H9 (cell line): ENCODE measurements around the gene PRR12. TPM values are rescaled to one million over a fixed set of nuclear protein-coding genes. Genes with fewer than 3 reads are reported as not detected.

Experiments
- DNase-seq: peaks from one replicate; pipeline ENCODE4 v3.0.0-alpha.2; 2017
- H2AFZ ChIP-seq: one replicate; pipeline ENCODE4 v1.6.1; 2013; ENCODE audit warnings: mild to moderate bottlenecking, low read length, control low read depth, moderate library complexity
- H2AK5ac ChIP-seq: 2 replicates; pipeline ENCODE4 v1.6.1; 2013; ENCODE audit warnings: low read length, control low read depth, mixed read lengths; ENCODE audit not compliant: insufficient read length
- H2BK120ac ChIP-seq: one replicate; pipeline ENCODE4 v1.6.1; 2013; ENCODE audit warnings: low read depth, mild to moderate bottlenecking, low read length, control low read depth, inconsistent platforms; ENCODE audit not compliant: poor library complexity, severe bottlenecking
- H2BK12ac ChIP-seq: 2 replicates; pipeline ENCODE4 v1.6.1; 2013; ENCODE audit warnings: low read length, control low read depth, mixed read lengths, low read depth; ENCODE audit not compliant: insufficient read length
- H2BK15ac ChIP-seq: 2 replicates; pipeline ENCODE4 v1.6.1; 2013; ENCODE audit warnings: low read depth, low read length, control low read depth
- H2BK20ac ChIP-seq: one replicate; pipeline ENCODE4 v1.6.1; 2013; ENCODE audit warnings: low read depth, mild to moderate bottlenecking, low read length, control low read depth, inconsistent platforms; ENCODE audit not compliant: poor library complexity, severe bottlenecking
- H2BK5ac ChIP-seq: 2 replicates; pipeline ENCODE4 v1.6.1; 2013; ENCODE audit warnings: low read length, control low read depth, mixed read lengths; ENCODE audit not compliant: insufficient read length
- H3K14ac ChIP-seq: 2 replicates; pipeline ENCODE4 v1.6.1; 2013; ENCODE audit warnings: low read length, control low read depth; ENCODE audit not compliant: insufficient read depth
- H3K18ac ChIP-seq: 2 replicates; pipeline ENCODE4 v1.6.1; 2013; ENCODE audit warnings: low read depth, mild to moderate bottlenecking, mixed read lengths, low read length, control low read depth; ENCODE audit not compliant: insufficient read length
- H3K23ac ChIP-seq: 2 replicates; pipeline ENCODE4 v1.6.1; 2013; ENCODE audit warnings: low read length, control low read depth, mixed read lengths, low read depth; ENCODE audit not compliant: insufficient read length
- H3K23me2 ChIP-seq: 2 replicates; pipeline ENCODE4 v1.6.1; 2013; ENCODE audit warnings: low read depth, mild to moderate bottlenecking, mixed read lengths, low read length, control low read depth; ENCODE audit not compliant: insufficient read length, poor library complexity, severe bottlenecking
- H3K27ac ChIP-seq: 2 replicates; pipeline ENCODE4 v1.5.1; 2013; ENCODE audit warnings: low read length, control low read depth, mixed read lengths, low read depth; ENCODE audit not compliant: insufficient read length
- H3K27me3 ChIP-seq: 2 replicates; pipeline ENCODE4 v1.6.1; 2013; ENCODE audit warnings: low read length, control low read depth, inconsistent platforms; ENCODE audit not compliant: insufficient read depth
- H3K4ac ChIP-seq: 2 replicates; pipeline ENCODE4 v1.6.1; 2013; ENCODE audit warnings: low read depth, mild to moderate bottlenecking, control low read depth, inconsistent platforms, low read length, moderate library complexity
- H3K4me1 ChIP-seq: 2 replicates; pipeline ENCODE4 v1.6.1; 2013; ENCODE audit warnings: low read length, control low read depth, inconsistent platforms; ENCODE audit not compliant: insufficient read depth
- H3K4me2 ChIP-seq: 2 replicates; pipeline ENCODE4 v1.6.1; 2013; ENCODE audit warnings: low read length, control low read depth, mixed read lengths; ENCODE audit not compliant: insufficient read length, insufficient read depth
- H3K56ac ChIP-seq: 2 replicates; pipeline ENCODE4 v1.6.1; 2013; ENCODE audit warnings: low read depth, mild to moderate bottlenecking, mixed read lengths, low read length, control low read depth; ENCODE audit not compliant: insufficient read length
- H3K79me1 ChIP-seq: 2 replicates; pipeline ENCODE4 v1.6.1; 2013; ENCODE audit warnings: low read depth, mild to moderate bottlenecking, moderate library complexity, low read length, control low read depth, inconsistent platforms; ENCODE audit not compliant: insufficient read depth, poor library complexity, severe bottlenecking
- H3K79me2 ChIP-seq: 2 replicates; pipeline ENCODE4 v1.6.1; 2013; ENCODE audit warnings: low read length, control low read depth, inconsistent platforms; ENCODE audit not compliant: insufficient read depth
- H3K9ac ChIP-seq: 2 replicates; pipeline ENCODE4 v1.6.1; 2013; ENCODE audit warnings: low read length, control low read depth, mixed read lengths; ENCODE audit not compliant: insufficient read length; ENCODE audit errors: extremely low read depth
- H3K9me3 ChIP-seq: one replicate; pipeline ENCODE4 v1.6.1; 2013; ENCODE audit warnings: low read depth, low read length, inconsistent platforms; ENCODE audit not compliant: control insufficient read depth
- H3T11ph ChIP-seq: one replicate; pipeline ENCODE4 v1.6.1; 2013; ENCODE audit warnings: mild to moderate bottlenecking, low read length, control low read depth, inconsistent platforms
- H4K20me1 ChIP-seq: one replicate; pipeline ENCODE4 v1.6.1; 2013; ENCODE audit not compliant: control insufficient read depth, insufficient read length, insufficient read depth
- H4K5ac ChIP-seq: 2 replicates; pipeline ENCODE4 v1.6.1; 2013; ENCODE audit warnings: low read depth, mild to moderate bottlenecking, mixed read lengths, low read length, control low read depth; ENCODE audit not compliant: insufficient read length
- H4K8ac ChIP-seq: replicated peaks from 2 replicates; pipeline ENCODE4 v1.6.1; 2013; ENCODE audit warnings: low read length, control low read depth, mixed read lengths, low read depth; ENCODE audit not compliant: insufficient read length
- H4K91ac ChIP-seq: 2 replicates; pipeline ENCODE4 v1.6.1; 2013; ENCODE audit warnings: low read depth, mild to moderate bottlenecking, moderate library complexity, mixed read lengths, low read length, control low read depth; ENCODE audit not compliant: insufficient read length
- H3K27ac Mint-ChIP-seq, 3 experiments: 2 replicates in 2 of 3; 3 replicates in 1 of 3; pipeline ENCODE4 v1.8.0; 2020 to 2021; ENCODE audit warnings: mixed read lengths in 3 of 3, mild to moderate bottlenecking in 1 of 3, moderate library complexity in 1 of 3
- H3K27me3 Mint-ChIP-seq: 2 replicates; pipeline ENCODE4 v1.8.0; 2021; ENCODE audit warnings: low read depth, mild to moderate bottlenecking, moderate library complexity, mixed read lengths
- H3K36me3 Mint-ChIP-seq, 3 experiments: 2 replicates in 2 of 3; 3 replicates in 1 of 3; pipeline ENCODE4 v1.8.0; 2020 to 2021; ENCODE audit warnings: low read depth in 3 of 3, mixed read lengths in 3 of 3; ENCODE audit not compliant: insufficient read depth in 1 of 3
- H3K4me1 Mint-ChIP-seq, 2 experiments: 2 replicates each; pipeline ENCODE4 v1.8.0; 2020; ENCODE audit warnings: mixed read lengths in 2 of 2
- H3K4me3 Mint-ChIP-seq, 2 experiments: 2 replicates in 1 of 2; 3 replicates in 1 of 2; pipeline ENCODE4 v1.8.0; 2020 to 2021; ENCODE audit warnings: mild to moderate bottlenecking in 2 of 2, mixed read lengths in 2 of 2, moderate library complexity in 1 of 2
- H3K9me3 Mint-ChIP-seq, 2 experiments: 2 replicates in 1 of 2; 3 replicates in 1 of 2; pipeline ENCODE4 v1.8.0; 2020; ENCODE audit warnings: mild to moderate bottlenecking in 2 of 2, mixed read lengths in 2 of 2, moderate library complexity in 1 of 2
- WGBS: extraction: QIAGEN DNeasy Blood & Tissue Kit; methylation state at CpG from one replicate; pipeline ENCODE4 v1.1.7; 2013; ENCODE audit warnings: missing lambda C conversion rate, low lambda C conversion rate, mixed read lengths; ENCODE audit not compliant: insufficient read length; ENCODE audit errors: extremely low coverage; 5-methylcytosine and 5-hydroxymethylcytosine counted together
- total RNA-seq: library from RNA; stranded (reverse); gene quantifications from 2 replicates; pipeline ENCODE4 v1.2.1, GENCODE V29; 2021
- TF ChIP-seq, protein P1 (sequence below): fragments of 200-600 bp; sonication (generic); conservative IDR thresholded peaks from 3 replicates; pipeline ENCODE4 v1.8.0; 2021; ENCODE audit warnings: antibody characterized with exemption, mild to moderate bottlenecking

PRR12 gene
- total RNA-seq, 1 experiment from 2014 or later = 65.9 TPM

- no peak for DNase-seq
- no CpG with 5 or more reads among the region's 13 CpGs for WGBS
- H3K18ac ChIP-seq = no peak overlapping the region
- no peaks in the 10 kb centered on the region for H3K27me3 ChIP-seq
- no peaks in the 10 kb centered on the region; a peak in 1 of 5 replicates for H3K9me3 Mint-ChIP-seq
- H3K9ac ChIP-seq = no peak overlapping the region
- no peak overlapping the region for H3K4me2 ChIP-seq
- H3K23me2 ChIP-seq = peaks cover 3% of the 10 kb centered on the region
- H3T11ph ChIP-seq = no peak overlapping the region
- H2BK15ac ChIP-seq = no peak overlapping the region
- no peak overlapping the region for H2BK120ac ChIP-seq
- H3K4me1 Mint-ChIP-seq = peaks cover 3 to 4% of the 10 kb centered on the region in 2 experiments
- no peak overlapping the region for H2BK20ac ChIP-seq
- no peak overlapping the region for H2AFZ ChIP-seq
- no peaks in the 10 kb centered on the region for H3K9me3 ChIP-seq
- no peak overlapping the region for H3K14ac ChIP-seq
- H3K23ac ChIP-seq = no peak overlapping the region
- no peak overlapping the region for H4K8ac ChIP-seq
- peak overlapping the region in 1 of 3 experiments; percentile 31; a peak in 1 of 7 replicates for H3K27ac Mint-ChIP-seq
- no peak overlapping the region for H4K5ac ChIP-seq
- no peaks in the 10 kb centered on the region for H4K20me1 ChIP-seq
- no peak overlapping the region for H3K27ac ChIP-seq
- H3K4ac ChIP-seq = no peak overlapping the region
- H3K27me3 Mint-ChIP-seq = no peaks in the 10 kb centered on the region
- H3K4me3 Mint-ChIP-seq = no peak overlapping the region
- no peak overlapping the region for H2AK5ac ChIP-seq
- H3K79me2 ChIP-seq = no peaks in the 10 kb centered on the region
- peaks cover 0 to 12% (median 8%) of the 10 kb centered on the region in 3 experiments; a peak in 4 of 7 replicates for H3K36me3 Mint-ChIP-seq
- no peaks in the 10 kb centered on the region for H3K79me1 ChIP-seq
- no peaks in the 10 kb centered on the region for H3K4me1 ChIP-seq
- TF ChIP-seq, protein P1, sequence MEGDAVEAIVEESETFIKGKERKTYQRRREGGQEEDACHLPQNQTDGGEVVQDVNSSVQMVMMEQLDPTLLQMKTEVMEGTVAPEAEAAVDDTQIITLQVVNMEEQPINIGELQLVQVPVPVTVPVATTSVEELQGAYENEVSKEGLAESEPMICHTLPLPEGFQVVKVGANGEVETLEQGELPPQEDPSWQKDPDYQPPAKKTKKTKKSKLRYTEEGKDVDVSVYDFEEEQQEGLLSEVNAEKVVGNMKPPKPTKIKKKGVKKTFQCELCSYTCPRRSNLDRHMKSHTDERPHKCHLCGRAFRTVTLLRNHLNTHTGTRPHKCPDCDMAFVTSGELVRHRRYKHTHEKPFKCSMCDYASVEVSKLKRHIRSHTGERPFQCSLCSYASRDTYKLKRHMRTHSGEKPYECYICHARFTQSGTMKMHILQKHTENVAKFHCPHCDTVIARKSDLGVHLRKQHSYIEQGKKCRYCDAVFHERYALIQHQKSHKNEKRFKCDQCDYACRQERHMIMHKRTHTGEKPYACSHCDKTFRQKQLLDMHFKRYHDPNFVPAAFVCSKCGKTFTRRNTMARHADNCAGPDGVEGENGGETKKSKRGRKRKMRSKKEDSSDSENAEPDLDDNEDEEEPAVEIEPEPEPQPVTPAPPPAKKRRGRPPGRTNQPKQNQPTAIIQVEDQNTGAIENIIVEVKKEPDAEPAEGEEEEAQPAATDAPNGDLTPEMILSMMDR = no peak
- H4K91ac ChIP-seq = no peak overlapping the region
- H2BK5ac ChIP-seq = no peak overlapping the region
- no peak overlapping the region for H3K56ac ChIP-seq
- H2BK12ac ChIP-seq = no peak overlapping the region
Measured at GRCh38 chr19:49549045-49549444, 41.9 kb upstream of the PRR12 start.
